GM18861 (cell line): ENCODE measurements around the gene UNC13A.

Experiments
- ATAC-seq: cut with Tn5 transposase; IDR thresholded peaks from one replicate; pipeline ENCODE4 v1.9.1; 2021; ENCODE audit not compliant: unreplicated experiment

UNC13A gene

GRCh38 chr19:17706750-17707181, 18.6 kb upstream of the UNC13A start:
- no peak for ATAC-seq

DNA sequence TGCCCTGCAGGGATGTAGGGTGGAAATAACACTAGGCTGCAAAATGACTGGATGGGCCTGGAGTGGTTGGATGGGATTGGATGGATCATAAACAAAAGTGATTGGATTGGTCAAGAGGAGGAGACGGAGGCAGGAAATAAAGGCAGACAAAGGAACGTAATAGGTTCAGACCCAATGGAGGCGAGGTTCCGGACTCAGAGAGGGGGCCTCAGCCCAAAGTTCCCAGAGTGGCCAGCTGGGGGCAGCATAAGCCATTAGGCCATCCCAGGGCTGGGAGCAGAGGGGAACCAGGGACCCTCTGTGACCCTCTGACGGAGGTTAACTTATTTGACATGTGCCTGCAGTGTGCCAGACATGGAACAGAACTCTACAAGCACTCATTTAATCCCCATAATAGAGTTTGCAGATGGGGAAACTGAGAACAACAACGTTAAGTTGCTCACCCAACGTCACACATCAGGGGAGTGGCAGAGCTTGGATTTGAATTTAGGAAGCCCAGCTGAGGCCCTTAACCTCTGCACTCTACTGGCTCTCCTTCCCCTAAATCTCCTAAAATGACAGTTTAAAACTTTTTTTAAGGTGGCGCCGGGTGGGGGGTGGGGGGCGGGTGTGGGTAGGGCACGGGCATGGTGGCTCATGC, 15.8 kb upstream of the UNC13A start:
- no peak for ATAC-seq

DNA sequence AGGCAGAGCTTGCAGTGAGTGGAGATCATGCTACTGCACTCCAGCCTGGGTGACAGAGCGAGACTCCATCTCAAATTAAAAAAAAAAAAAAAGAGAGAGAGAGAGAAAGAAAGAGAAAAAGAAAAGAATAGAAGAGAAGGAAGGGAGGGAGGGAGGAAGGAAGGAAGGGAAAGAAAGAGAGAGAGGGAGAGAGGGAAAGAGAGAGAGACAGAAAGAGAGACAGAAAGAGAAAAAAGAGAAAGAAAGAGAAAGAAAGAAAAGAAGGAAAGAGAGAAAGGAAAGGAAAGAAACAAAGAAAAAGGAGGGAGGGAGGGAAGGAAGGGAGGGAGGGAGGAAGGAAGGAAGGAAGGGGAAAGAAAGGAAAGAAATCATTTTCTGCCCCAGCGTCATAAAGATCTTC, 7.0 kb upstream of the UNC13A start:
- no peak for ATAC-seq

DNA sequence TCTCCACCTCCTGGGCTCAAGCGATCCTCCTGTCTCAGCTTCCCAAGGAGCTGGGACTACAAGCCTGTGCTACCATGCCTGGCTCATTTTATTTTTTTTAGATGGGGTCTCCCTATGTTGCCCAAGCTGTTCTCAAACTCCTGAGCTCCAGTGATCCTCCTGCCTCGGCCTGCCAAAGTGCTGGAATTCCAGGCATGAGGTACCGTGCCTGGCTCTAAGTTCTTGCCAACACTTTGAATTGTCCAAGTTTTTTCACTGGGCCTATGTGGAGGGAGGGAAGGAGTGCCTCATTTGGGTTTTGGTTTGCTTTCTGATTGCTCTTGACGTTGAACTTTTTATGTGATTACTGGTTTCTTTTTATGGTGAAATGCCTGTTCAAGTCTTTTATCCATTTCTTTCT, 4.4 kb upstream of the UNC13A start:
- no peak for ATAC-seq

GRCh38 chr19:17688853-17689595, 870 bp upstream of the UNC13A start:
- no peak for ATAC-seq

DNA sequence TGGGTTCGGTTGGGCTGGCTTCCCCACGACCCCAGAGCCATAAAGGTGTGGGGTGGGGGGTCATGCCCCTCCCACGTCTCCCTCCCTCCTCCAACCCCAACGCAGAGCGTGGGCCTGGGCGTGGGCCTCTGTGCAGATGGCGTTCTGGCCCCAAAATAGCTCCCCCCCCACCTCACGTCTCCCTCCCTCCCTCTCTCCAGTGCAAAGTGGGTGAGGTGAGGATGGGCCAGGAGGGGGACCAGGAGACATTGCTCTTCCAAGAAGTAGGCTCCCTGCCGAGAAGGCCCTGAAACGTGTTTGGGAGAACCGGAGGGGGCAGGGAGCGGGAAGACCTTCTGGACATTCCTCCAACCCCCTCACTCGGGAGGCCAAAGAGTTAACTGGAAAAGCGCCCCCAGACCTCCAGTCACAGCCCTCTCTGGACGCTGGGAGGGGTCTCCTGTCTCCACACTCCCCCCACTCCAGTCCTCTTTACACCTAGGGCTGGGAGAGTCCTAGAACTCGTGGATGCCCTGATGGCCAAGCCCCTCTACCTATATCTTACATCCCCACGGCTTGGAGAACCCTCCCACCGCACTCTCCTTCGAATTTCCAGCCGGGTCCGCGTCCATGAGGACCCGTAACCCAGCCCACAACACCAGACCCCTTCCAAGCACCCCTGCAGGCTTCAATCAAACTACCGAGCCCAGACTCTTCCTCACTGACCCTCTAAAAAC, 855 bp downstream of the UNC13A start:
- ATAC-seq = no peak

GRCh38 chr19:17686592-17687024, 1.5 kb downstream of the UNC13A start:
- no peak for ATAC-seq

DNA sequence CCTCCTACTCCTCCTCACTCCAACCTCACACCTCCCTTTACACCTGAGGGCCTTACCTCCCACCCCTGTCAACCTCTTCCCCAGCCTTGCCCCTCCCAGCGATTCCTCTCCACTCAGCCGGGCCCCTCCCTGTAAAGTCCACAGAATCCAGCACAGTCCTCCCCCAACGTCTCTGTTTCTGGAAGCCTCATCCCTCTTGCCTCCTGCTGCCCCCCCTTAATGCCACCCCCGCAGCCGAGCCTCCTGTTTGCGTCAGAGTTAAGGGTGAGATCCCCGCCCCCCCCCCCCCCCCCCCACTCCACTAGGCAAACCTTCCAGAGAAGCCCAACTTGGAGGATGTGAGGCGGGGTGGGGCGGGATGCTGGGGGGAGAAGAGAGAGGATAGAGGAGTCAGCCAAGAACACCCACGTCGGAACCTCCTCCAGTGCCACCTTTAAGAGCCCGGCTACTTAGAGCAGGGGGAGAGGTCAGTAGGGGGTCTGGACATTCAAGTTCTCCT, 2.1 kb downstream of the UNC13A start:
- no peak for ATAC-seq

GRCh38 chr19:17685451-17686022, 2.6 kb downstream of the UNC13A start:
- ATAC-seq = no peak

DNA sequence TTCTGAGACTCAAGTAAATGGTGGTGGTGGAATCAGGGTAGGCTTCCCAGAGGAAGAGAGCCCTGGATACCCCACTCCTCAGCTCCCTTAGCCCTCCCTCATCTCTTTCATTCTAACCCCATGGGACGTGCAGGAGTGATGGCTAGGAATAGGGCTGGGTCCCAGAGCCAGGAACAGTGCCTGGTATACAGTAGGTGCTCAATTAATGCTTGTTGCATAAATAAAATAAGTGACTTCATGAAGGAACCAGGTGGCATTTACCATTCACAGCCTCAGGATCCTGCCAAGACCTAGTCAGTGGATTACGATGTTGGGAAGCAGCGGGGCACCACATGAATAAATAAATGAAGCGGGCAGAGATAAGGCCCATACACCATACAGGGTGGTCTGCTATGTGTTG, 3.9 kb downstream of the UNC13A start:
- no peak for ATAC-seq

DNA sequence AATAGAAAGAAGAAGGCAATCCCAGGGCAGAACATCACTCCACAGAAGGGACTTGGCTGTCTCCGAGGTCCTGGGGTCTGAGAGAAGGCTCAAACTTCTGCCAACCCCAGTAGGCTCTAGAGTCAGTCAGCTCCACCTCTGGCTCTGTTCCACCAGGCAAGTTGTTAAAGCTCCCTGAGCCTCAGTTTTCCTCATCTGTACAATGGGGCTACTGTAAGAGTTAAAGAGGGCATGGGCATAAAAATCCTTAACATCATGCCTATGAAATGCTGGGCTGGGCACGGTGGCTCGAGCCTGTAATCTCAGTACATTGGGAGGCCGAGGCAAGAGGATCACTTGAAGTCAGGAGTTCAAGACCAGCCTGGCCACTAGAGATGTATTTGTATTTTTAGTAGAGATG, 5.1 kb downstream of the UNC13A start:
- ATAC-seq = no peak

- ATAC-seq = no peak
These were observed 5.9 kb downstream of the UNC13A start for GRCh38 chr19:17682273-17682672.

DNA sequence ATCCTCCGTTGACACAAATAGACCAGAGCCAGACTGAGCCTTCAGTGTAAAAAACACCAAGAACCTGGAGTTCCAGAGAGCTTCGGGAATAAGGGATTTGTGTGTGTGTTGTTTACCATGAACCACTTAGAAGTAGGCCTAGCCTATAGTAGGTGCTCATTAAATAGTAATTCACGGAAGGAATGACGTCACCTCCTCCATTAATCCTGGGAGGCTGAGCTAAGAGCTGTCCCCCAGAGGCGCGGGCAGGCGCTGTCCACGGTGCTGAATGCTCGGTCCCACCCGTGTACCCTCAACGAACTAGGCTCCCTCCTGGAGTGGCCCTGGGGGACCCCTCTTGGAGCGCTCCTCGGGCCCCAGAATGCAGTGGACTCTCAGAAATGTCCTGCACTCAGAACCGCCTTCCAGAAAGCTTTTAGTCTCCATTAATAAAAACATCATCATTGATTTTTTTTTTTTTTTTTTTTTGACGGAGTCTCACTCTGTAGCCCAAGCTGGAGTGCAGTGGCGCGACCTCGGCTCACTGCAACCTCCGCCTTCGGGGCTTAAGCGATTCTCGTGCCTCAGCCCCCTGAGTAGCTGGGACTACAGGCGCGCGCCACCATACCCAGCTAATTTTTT, 6.5 kb downstream of the UNC13A start:
- no peak for ATAC-seq

- peak; percentile 52 for ATAC-seq
These were observed 7.9 kb downstream of the UNC13A start for GRCh38 chr19:17680230-17680722.

DNA sequence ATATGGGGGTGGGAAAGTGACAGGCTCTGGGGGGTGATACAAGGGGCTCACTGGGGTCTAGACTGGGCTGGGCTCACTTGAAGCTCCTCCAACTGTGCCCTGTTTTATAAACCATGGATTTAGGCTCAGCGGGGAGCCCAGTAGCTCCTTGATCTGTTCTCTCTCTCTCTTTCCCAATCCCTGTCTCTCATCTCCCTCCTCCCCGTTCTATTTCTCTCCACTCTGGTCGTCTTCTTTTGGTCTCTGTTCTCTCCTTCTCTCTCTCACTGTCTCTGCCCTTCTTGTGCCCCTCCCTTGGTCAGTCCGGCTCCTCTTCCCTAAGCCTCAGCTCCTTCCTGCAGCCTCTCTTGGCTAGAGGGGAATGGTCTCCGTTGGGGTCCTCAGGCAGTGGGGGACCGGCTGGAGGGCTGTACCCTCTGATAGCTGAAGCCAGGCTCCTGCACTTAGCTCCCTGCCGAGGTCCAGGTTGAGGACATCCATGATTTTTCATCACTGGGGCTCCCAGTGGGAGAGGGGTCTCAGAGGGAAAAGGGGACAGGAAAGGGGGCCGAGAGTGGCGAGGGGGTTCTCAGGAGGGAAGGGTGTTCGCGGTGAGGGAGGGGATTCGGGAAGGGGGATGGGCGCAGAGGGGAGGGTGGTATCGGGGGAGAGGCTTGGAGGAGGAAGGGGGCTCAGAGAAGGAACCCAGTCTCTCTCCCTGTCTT, 8.5 kb downstream of the UNC13A start:
- no peak for ATAC-seq

DNA sequence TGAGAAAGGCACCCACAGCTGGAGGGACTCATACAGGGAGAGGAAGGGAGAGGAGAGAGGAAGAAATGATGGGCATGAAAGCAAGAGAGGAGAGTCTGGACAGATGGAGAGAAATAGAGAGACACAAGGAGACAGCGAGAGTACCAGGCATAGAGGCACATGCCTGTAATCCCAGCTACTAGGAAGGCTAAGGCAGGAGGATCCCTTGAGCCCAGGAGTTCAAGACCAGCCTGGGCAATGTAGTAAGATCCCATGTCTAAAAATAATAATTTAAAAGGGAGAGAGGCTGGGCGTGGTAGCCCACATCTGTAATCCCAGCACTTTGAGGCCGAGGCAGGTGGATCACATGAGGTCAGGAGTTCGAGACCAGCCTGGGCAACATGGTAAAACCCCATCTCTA, 9.3 kb downstream of the UNC13A start:
- no peak for ATAC-seq

- no peak for ATAC-seq
These were observed 11.2 kb downstream of the UNC13A start for GRCh38 chr19:17677002-17677401.

- ATAC-seq = no peak
These were observed 11.9 kb downstream of the UNC13A start for GRCh38 chr19:17676295-17676694.

GRCh38 chr19:17673937-17674799, 14.0 kb downstream of the UNC13A start:
- ATAC-seq = no peak
